ENCODE measurements around the gene KCNIP2.

DNA sequence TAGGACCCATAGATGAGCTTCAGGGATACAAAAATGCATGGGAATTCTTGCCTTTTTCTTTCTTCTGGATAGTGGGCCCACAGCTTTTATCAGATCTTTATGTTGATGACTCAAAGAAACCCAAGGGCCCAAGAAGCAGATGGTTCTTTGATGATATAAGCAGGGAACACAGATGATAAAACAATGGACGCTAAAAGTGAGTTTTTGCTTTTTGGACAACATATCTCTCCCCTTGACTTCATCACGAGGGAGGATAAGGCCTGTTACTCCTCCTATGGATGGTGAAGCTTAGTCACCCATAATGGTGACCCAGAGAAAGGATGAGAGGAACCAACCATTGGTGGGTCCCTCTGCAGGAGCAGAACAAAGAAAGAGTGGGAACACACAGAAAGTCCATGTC, 18.9 kb downstream of the KCNIP2 start:
- TF ChIP-seq, protein P1, sequence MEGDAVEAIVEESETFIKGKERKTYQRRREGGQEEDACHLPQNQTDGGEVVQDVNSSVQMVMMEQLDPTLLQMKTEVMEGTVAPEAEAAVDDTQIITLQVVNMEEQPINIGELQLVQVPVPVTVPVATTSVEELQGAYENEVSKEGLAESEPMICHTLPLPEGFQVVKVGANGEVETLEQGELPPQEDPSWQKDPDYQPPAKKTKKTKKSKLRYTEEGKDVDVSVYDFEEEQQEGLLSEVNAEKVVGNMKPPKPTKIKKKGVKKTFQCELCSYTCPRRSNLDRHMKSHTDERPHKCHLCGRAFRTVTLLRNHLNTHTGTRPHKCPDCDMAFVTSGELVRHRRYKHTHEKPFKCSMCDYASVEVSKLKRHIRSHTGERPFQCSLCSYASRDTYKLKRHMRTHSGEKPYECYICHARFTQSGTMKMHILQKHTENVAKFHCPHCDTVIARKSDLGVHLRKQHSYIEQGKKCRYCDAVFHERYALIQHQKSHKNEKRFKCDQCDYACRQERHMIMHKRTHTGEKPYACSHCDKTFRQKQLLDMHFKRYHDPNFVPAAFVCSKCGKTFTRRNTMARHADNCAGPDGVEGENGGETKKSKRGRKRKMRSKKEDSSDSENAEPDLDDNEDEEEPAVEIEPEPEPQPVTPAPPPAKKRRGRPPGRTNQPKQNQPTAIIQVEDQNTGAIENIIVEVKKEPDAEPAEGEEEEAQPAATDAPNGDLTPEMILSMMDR (IDR thresholded peaks at IDR 0.05; ENCODE audit: low read depth, low read length) = no peak
- TF ChIP-seq EZH2phosphoT487 (IDR thresholded peaks at IDR 0.05; ENCODE audit: low read depth) = no peak

Data from OCI-LY3 (cell line).